ENCODE data around the gene SCAMP4. TPM values are rescaled to one million over a fixed set of nuclear protein-coding genes. Genes with fewer than 3 reads are reported as not detected.

SCAMP4 gene
- total RNA-seq, 4 donors from 2014 or later, result 48.6 to 73.4 (median 58.1) TPM

DNA sequence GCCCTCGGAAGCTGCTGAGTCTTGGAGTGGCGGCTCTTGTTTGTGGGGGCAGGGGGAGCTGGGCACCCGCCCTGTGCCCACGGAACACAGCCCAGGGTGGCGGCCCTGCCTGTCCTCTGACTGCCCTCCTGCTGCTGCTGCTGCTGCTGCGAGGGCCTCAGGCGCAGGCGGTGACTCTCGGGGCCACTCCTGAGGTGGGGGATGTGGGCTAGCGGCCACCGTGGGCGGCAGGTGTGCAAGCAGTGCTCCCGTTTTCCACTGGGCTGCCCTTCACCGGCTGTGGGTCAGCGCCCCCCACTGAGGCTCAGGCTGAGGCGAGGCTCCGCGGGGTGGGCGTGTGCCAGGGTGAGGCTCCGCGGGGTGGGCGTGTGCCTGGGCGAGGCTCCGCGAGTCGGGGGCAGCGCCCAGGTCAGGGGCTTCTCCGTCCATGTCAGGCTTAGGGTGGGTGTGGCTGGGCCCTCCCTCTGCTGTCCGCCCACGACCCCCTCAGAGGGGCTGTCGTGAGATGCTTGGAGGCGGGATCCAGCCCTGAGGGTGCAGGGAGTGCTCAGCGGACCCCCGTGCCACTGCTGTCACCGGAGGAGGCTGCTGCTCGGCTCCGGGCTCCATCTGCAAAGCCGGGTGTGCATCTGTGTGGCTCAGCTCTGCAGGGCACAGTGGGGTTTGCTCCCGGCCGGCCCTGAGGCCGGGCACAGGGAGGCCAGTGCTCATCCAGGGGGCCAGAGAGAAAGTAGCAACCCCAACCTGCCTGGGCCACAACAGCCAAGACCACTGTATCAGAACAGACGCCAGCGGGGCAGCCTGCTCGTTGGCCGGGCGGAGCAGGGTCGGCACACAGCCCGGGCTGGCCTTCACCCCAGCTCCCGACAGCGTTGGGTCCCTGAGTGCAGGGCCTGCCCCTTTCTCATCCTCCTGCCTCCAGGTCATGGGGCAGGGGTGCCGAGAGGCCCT, 50.2 kb downstream of the SCAMP4 start:
- WGBS, 2 donors (ENCODE audit: low coverage in 1 of 2), result 75% methylated on average over 4 to 10 of the region's 51 CpGs
- ATAC-seq, result peak; percentile 21
- Histone ChIP-seq H3K4me3 (no peak overlapping the region), H3K4me1 (peaks cover 0 to 37% (median 0%) of the 10 kb centered on the region in 3 donors), H3K36me3 (peaks cover 0 to 29% of the 10 kb centered on the region in 2 donors), H3K27me3 (no peaks in the 10 kb centered on the region), H3K9me3 (no peaks in the 10 kb centered on the region), H3K27ac (no peak overlapping the region)
- TF ChIP-seq POLR2A (IDR thresholded peaks at IDR 0.05) (no peak), POLR2AphosphoS5 (IDR thresholded peaks at IDR 0.05) (no peak), EP300 (IDR thresholded peaks at IDR 0.05) (no peak)
- TF ChIP-seq, protein P1, sequence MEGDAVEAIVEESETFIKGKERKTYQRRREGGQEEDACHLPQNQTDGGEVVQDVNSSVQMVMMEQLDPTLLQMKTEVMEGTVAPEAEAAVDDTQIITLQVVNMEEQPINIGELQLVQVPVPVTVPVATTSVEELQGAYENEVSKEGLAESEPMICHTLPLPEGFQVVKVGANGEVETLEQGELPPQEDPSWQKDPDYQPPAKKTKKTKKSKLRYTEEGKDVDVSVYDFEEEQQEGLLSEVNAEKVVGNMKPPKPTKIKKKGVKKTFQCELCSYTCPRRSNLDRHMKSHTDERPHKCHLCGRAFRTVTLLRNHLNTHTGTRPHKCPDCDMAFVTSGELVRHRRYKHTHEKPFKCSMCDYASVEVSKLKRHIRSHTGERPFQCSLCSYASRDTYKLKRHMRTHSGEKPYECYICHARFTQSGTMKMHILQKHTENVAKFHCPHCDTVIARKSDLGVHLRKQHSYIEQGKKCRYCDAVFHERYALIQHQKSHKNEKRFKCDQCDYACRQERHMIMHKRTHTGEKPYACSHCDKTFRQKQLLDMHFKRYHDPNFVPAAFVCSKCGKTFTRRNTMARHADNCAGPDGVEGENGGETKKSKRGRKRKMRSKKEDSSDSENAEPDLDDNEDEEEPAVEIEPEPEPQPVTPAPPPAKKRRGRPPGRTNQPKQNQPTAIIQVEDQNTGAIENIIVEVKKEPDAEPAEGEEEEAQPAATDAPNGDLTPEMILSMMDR (IDR thresholded peaks at IDR 0.05), result no peak

DNA sequence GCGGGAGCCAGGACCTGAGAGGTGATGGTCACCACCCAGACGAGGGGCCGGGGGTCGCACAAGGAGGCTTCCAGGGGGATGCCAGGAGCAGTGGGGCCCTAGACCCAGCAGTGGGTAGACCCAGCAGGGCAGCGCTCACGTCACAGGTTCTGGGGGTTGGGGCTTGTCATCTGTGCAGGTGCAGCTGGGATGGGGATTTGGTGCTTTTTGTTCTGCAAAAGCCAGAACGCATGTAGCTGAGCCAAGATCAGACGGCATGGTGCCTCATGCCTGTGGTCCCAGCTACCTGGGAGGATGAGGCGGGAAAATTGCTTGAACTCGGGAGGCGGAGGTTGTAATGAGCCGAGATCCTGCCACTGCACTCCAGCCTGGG, 50.9 kb downstream of the SCAMP4 start:
- ATAC-seq, result no peak
- H3K36me3 ChIP-seq, result peaks cover 0 to 26% of the 10 kb centered on the region in 2 donors
- H3K4me3 ChIP-seq, result no peak overlapping the region
- H3K27ac ChIP-seq, result no peak overlapping the region
- H3K4me1 ChIP-seq, result peaks cover 0 to 37% (median 0%) of the 10 kb centered on the region in 3 donors
- WGBS, 2 donors (ENCODE audit: low coverage in 1 of 2), result 100% methylated on average over 1 of the region's 12 CpGs; no CpG with 5 or more reads in 1 of the 2 donors
- no peaks in the 10 kb centered on the region for H3K27me3 ChIP-seq
- no peak for TF ChIP-seq EP300 (IDR thresholded peaks at IDR 0.05)
- TF ChIP-seq, protein P1 (IDR thresholded peaks at IDR 0.05), result no peak
- TF ChIP-seq POLR2A (IDR thresholded peaks at IDR 0.05), result no peak
- TF ChIP-seq POLR2AphosphoS5 (IDR thresholded peaks at IDR 0.05), result no peak
- H3K9me3 ChIP-seq, result no peaks in the 10 kb centered on the region

DNA sequence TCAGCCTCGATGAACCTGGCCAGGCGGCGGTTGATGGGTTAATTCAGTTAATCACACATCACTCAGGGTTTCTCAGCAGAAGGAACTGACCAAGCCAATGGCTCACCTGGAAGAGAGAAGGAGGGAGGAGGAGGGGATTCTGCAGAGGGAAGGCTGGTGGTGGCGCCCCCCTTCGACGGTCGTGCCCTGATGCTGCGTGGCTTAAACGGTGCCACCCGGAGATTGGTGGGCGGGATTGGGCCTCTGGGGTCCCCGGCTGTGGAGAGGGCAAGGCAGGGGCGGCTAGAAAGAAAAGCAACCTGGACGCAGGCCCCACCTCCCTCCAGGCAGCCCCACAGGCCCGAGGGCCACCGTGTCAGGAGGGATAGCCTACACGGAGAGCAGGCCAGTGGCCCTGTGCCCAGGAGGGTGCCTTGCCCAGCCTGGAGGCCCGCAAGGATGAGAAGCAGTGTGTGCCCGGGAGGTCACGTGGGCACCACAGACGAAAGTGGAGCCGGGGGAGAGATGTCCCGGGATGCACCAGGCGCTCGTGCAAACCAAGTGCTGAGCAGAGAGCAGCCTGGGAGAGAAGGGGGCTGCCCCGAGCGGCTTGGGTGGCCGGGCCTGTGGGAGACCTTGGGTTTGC, 51.8 kb downstream of the SCAMP4 start:
- 67 to 76% methylated on average over 5 to 6 of the region's 28 CpGs for WGBS, 2 donors (ENCODE audit: low coverage in 1 of 2)
- H3K4me1 ChIP-seq, result peaks cover 0 to 37% (median 0%) of the 10 kb centered on the region in 3 donors
- H3K36me3 ChIP-seq, result peaks cover 0 to 24% of the 10 kb centered on the region in 2 donors
- no peak for TF ChIP-seq POLR2A (IDR thresholded peaks at IDR 0.05)
- TF ChIP-seq POLR2AphosphoS5 (IDR thresholded peaks at IDR 0.05), result no peak
- no peak overlapping the region for H3K4me3 ChIP-seq
- H3K27ac ChIP-seq, result no peak overlapping the region
- peak; percentile 42 for ATAC-seq
- no peaks in the 10 kb centered on the region for H3K9me3 ChIP-seq
- no peaks in the 10 kb centered on the region for H3K27me3 ChIP-seq

DNA sequence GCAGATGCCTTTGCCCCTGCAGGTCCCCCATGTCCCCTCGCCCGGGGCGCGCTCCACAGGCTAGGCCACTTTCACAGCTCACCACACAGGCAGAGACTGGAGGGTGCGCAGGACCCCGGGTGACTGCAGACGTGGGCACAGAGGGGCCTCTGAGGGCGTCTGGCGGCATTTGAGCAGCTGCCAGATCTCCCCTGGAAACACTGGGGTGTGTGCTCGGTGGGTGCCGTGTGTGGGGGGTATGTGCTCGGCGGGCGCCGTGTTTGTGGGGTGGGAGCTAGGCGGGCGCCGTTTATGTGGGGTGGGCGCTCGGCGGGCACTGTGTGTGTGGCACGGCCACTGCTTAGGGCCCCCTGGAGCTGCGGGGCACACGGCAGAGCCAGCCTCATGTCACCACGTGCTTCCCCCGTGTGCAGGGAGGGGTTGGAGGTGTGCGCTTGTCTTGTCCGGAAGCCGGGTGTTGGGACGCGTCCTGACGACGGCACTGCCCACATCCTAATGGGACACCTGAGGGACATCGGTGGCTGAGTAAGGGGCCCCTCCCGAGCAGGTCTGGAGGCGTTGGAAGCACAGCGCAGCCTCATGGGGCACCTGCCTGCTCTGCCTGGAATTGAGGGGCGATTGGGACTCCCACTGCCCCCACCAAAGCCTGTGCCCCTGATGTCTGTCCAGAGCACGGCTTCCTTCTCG, 52.5 kb downstream of the SCAMP4 start:
- TF ChIP-seq POLR2AphosphoS5 (IDR thresholded peaks at IDR 0.05), result no peak
- TF ChIP-seq, protein P1 (IDR thresholded peaks at IDR 0.05), result no peak
- no peak for TF ChIP-seq EP300 (IDR thresholded peaks at IDR 0.05)
- no peak for TF ChIP-seq POLR2A (IDR thresholded peaks at IDR 0.05)
- no peak overlapping the region for H3K27ac ChIP-seq
- H3K27me3 ChIP-seq, result no peaks in the 10 kb centered on the region
- WGBS, 2 donors (ENCODE audit: low coverage in 1 of 2), result 100% methylated on average over 1 of the region's 40 CpGs
- ATAC-seq, result peak; percentile 1
- peaks cover 0 to 37% (median 0%) of the 10 kb centered on the region in 3 donors for H3K4me1 ChIP-seq
- no peak overlapping the region for H3K4me3 ChIP-seq
- H3K36me3 ChIP-seq, result peaks cover 0 to 17% of the 10 kb centered on the region in 2 donors
- no peaks in the 10 kb centered on the region for H3K9me3 ChIP-seq
